ENCODE measurements around the gene BTN3A1.
"Not testable (repeated sequence)": the region's sequence is repeated elsewhere in the genome, so short reads cannot be mapped to it uniquely, and the experiment has no call there.

Gene BTN3A1

DNA sequence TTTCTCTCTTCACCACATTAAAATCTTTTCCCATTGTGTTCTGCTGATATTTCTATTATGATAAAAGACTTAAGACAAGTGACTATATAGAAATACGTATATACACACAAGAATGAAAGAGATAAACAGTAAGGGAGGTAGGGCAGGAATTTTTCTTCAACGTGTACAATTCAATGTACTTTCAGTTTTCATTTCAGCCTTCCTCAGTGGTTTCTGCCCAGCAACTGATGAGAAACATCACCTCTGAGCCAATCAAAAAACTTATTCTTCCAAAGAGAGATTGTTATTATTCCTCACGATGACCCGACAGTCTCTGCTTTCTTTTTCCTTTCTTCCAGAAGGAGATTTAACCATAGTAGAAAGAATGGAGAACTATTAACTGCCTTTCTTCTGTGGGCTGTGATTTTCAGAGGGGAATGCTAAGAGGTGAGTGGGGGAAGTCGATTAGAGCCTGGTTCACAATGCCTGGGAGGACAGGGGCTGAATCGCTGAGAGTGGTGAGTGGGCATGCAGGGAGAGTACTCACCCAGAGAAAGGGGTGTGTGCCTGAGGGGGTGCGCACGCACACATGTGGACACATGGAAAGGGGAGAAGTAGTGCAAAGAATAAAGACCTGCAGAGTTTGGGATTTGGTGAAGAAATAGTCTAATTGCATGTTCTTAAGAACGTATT, at the start of gene BTN3A1:
BTN3A1 (plus strand) TSS at position 289 of the 672 bp plus-strand sequence. CDS start 3,289 bp downstream, outside the sequence.
- Histone ChIP-seq H3K27ac (ENCODE audit: low read length) (peak within 1 kb of the TSS; percentile 52), H3K27me3 (ENCODE audit: low read depth, low read length) (no peaks in the 10 kb centered on the region), H3K9me3 (ENCODE audit: insufficient read depth, low read length) (no peaks in the 10 kb centered on the region), H3K4me2 (ENCODE audit: low read length) (peak within 1 kb of the TSS; percentile 94), H3K4me1 (ENCODE audit: low read length) (peaks cover 8% of the 10 kb centered on the region), H3K4me3 (ENCODE audit: low read length) (peak within 1 kb of the TSS; percentile 91), H3K36me3 (replicated peaks; ENCODE audit: low read depth, low read length) (no peaks in the 10 kb centered on the region), H4K20me1 (ENCODE audit: insufficient read depth, low read length) (no peaks in the 10 kb centered on the region), H3K9ac (ENCODE audit: low read length) (peak within 1 kb of the TSS; percentile 80), H3K79me2 (ENCODE audit: low read length) (no peaks in the 10 kb centered on the region), H2AFZ (ENCODE audit: low read depth, low read length) (peak within 1 kb of the TSS; percentile 95)
- no peak for TF ChIP-seq EZH2phosphoT487 (IDR thresholded peaks at IDR 0.05; ENCODE audit: low read depth)
- TF ChIP-seq, protein P1, sequence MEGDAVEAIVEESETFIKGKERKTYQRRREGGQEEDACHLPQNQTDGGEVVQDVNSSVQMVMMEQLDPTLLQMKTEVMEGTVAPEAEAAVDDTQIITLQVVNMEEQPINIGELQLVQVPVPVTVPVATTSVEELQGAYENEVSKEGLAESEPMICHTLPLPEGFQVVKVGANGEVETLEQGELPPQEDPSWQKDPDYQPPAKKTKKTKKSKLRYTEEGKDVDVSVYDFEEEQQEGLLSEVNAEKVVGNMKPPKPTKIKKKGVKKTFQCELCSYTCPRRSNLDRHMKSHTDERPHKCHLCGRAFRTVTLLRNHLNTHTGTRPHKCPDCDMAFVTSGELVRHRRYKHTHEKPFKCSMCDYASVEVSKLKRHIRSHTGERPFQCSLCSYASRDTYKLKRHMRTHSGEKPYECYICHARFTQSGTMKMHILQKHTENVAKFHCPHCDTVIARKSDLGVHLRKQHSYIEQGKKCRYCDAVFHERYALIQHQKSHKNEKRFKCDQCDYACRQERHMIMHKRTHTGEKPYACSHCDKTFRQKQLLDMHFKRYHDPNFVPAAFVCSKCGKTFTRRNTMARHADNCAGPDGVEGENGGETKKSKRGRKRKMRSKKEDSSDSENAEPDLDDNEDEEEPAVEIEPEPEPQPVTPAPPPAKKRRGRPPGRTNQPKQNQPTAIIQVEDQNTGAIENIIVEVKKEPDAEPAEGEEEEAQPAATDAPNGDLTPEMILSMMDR (IDR thresholded peaks at IDR 0.05; ENCODE audit: low read depth, low read length) = no peak

DNA sequence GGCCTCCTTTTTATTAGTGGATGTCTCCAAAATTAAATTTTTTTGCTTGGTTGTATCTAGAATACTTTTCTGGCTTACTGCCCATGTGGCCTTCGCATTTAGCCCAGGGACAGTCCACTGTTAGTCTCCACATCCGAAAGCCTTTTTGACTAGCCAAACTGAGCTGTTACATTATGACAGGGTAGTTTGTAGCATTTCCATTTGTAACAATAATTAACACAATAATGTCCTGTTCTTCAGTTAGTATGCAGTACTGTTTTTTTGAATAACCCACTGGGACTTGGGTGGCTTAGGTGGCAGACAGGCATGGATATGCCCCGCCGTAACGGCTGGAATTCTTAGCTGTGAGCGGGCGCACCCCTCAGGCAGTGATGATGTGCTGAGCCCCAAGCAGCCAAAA, 49.8 kb upstream of the BTN3A1 start:
- TF ChIP-seq EZH2phosphoT487 (IDR thresholded peaks at IDR 0.05; ENCODE audit: low read depth) = no peak
- TF ChIP-seq, protein P1 (IDR thresholded peaks at IDR 0.05; ENCODE audit: low read depth, low read length) = no peak

DNA sequence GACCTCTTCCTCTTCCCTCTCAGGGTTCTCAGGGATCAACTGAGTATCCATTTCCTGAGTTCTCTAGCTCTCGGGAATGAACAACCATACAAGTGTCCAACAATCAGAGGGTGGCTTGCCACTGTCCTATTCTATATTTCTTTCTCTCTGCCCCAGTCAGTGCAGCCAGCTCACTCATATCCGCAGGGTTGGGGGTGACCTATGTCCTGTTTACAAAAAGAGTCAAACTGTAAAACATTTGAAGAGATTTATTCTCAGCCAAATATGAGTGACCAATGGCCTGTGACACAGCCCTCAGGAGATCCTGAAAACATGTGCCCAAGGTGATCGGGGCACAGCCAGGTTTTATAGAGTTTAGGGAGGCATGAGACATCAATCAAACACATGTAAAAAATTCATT, 47.9 kb upstream of the BTN3A1 start:
- H3K36me3 ChIP-seq (replicated peaks; ENCODE audit: low read depth, low read length) = no peaks in the 10 kb centered on the region
- H3K9ac ChIP-seq (ENCODE audit: low read length) = no peak overlapping the region
- no peak overlapping the region for H3K4me3 ChIP-seq (ENCODE audit: low read length)
- no peak overlapping the region for H3K4me2 ChIP-seq (ENCODE audit: low read length)
- no peak overlapping the region for H3K27ac ChIP-seq (ENCODE audit: low read length)
- H2AFZ ChIP-seq (ENCODE audit: low read depth, low read length) = no peak overlapping the region
- no peaks in the 10 kb centered on the region; the same call in 1 of the 2 replicates for H4K20me1 ChIP-seq (ENCODE audit: insufficient read depth, low read length)
- H3K9me3 ChIP-seq (ENCODE audit: insufficient read depth, low read length) = no peaks in the 10 kb centered on the region
- H3K27me3 ChIP-seq (ENCODE audit: low read depth, low read length) = peaks cover 50% of the 10 kb centered on the region
- peaks cover 8% of the 10 kb centered on the region for H3K4me1 ChIP-seq (ENCODE audit: low read length)
- H3K79me2 ChIP-seq (ENCODE audit: low read length) = no peaks in the 10 kb centered on the region
- no peak for TF ChIP-seq EZH2phosphoT487 (IDR thresholded peaks at IDR 0.05; ENCODE audit: low read depth)
- TF ChIP-seq, protein P1 (IDR thresholded peaks at IDR 0.05; ENCODE audit: low read depth, low read length) = no peak

More for the DNA sequence above, 49.8 kb upstream of the BTN3A1 start:
- H4K20me1 ChIP-seq (ENCODE audit: insufficient read depth, low read length) = no peaks in the 10 kb centered on the region
- H3K4me3 ChIP-seq (ENCODE audit: low read length) = no peak overlapping the region
- H3K27ac ChIP-seq (ENCODE audit: low read length) = no peak overlapping the region
- H3K9me3 ChIP-seq (ENCODE audit: insufficient read depth, low read length) = no peaks in the 10 kb centered on the region
- H2AFZ ChIP-seq (ENCODE audit: low read depth, low read length) = no peak overlapping the region
- H3K36me3 ChIP-seq (replicated peaks; ENCODE audit: low read depth, low read length) = no peaks in the 10 kb centered on the region
- peaks cover 53% of the 10 kb centered on the region for H3K27me3 ChIP-seq (ENCODE audit: low read depth, low read length)
- no peaks in the 10 kb centered on the region for H3K4me1 ChIP-seq (ENCODE audit: low read length)
- no peaks in the 10 kb centered on the region for H3K79me2 ChIP-seq (ENCODE audit: low read length)
- no peak overlapping the region for H3K4me2 ChIP-seq (ENCODE audit: low read length)
- no peak overlapping the region for H3K9ac ChIP-seq (ENCODE audit: low read length)

DNA sequence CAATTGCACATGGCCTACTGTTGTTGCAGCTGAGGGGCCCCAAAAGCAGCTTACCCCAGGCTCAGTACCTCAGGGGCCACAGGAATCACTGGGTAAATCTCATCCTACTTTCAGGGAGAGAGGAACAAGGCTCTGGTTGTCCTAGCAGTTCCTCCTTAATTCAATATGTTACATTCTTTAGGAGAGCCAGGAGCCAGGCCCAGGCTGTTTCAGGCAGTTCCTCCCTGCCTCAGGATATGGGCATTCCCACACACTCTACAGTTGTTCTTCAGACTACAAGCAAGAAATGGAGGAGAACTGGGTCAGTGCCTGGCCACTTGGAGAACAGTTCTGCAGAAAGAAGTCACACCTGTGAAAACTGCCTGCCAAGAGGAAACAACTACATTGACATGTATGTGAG, 46.7 kb upstream of the BTN3A1 start:
- H2AFZ ChIP-seq (ENCODE audit: low read depth, low read length) = no peak overlapping the region
- H3K4me3 ChIP-seq (ENCODE audit: low read length) = no peak overlapping the region
- no peaks in the 10 kb centered on the region for H3K36me3 ChIP-seq (replicated peaks; ENCODE audit: low read depth, low read length)
- TF ChIP-seq, protein P1 (IDR thresholded peaks at IDR 0.05; ENCODE audit: low read depth, low read length) = no peak
- TF ChIP-seq EZH2phosphoT487 (IDR thresholded peaks at IDR 0.05; ENCODE audit: low read depth) = no peak
- H3K27ac ChIP-seq (ENCODE audit: low read length) = no peak overlapping the region
- no peaks in the 10 kb centered on the region for H3K79me2 ChIP-seq (ENCODE audit: low read length)
- no peak overlapping the region for H3K4me2 ChIP-seq (ENCODE audit: low read length)
- H3K9me3 ChIP-seq (ENCODE audit: insufficient read depth, low read length) = no peaks in the 10 kb centered on the region
- peaks cover 55% of the 10 kb centered on the region for H3K27me3 ChIP-seq (ENCODE audit: low read depth, low read length)
- peaks cover 8% of the 10 kb centered on the region for H3K4me1 ChIP-seq (ENCODE audit: low read length)
- no peak overlapping the region for H3K9ac ChIP-seq (ENCODE audit: low read length)
- no peaks in the 10 kb centered on the region; the same call in 1 of the 2 replicates for H4K20me1 ChIP-seq (ENCODE audit: insufficient read depth, low read length)

DNA sequence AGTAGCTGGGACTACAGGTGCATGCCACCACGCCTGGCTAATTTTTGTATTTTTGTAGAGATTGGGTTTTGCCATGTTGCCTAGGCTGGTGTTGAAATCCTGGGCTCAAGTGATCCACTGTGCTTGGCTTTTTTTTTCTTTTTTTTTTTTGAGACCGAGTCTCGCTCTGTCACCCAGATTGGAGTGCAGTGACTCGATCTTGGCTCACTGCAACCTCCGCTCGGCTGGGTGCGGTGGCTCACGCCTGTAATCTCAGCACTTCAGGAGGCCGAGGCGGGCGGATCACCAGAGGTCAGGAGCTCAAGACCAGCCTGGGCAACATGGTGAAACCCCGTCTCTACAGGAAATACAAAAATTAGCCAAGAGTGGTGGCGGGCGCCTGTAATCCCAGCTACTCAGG, 44.5 kb upstream of the BTN3A1 start:
- H3K27me3 ChIP-seq (ENCODE audit: low read depth, low read length) = peaks cover 58% of the 10 kb centered on the region
- not testable (repeated sequence) for H3K4me2 ChIP-seq (ENCODE audit: low read length); H3K27ac ChIP-seq (ENCODE audit: low read length); H3K36me3 ChIP-seq (replicated peaks; ENCODE audit: low read depth, low read length); H3K79me2 ChIP-seq (ENCODE audit: low read length); H4K20me1 ChIP-seq (ENCODE audit: insufficient read depth, low read length); H3K4me3 ChIP-seq (ENCODE audit: low read length); H2AFZ ChIP-seq (ENCODE audit: low read depth, low read length); H3K9ac ChIP-seq (ENCODE audit: low read length); H3K9me3 ChIP-seq (ENCODE audit: insufficient read depth, low read length)
- peaks cover 16% of the 10 kb centered on the region for H3K4me1 ChIP-seq (ENCODE audit: low read length)
